B cell (primary cell): ENCODE results near the gene LRRK2. TPM values are rescaled to one million over a fixed set of nuclear protein-coding genes. Genes with fewer than 3 reads are reported as not detected.

ENCODE experiments used
- ATAC-seq: fragments of 200-7000 bp; cut with Tn5 transposase; one replicate; pipeline ENCODE4 v1.10.0; 2021; ENCODE audit warnings: low read depth, mild to moderate bottlenecking, moderate number of reproducible peaks, moderate library complexity
- CTCF ChIA-PET: fragments of 350-600 bp; sonication (Branson Sonifier 250); formaldehyde crosslinking; loops from one replicate; lab custom pipeline; 2021; ENCODE audit warnings: antibody characterized with exemption, inconsistent platforms; lab: Charles Lee
- POLR2A ChIA-PET: fragments of 350-600 bp; sonication (Branson Sonifier 250); formaldehyde crosslinking; loops from one replicate; lab custom pipeline; 2021; ENCODE audit warnings: antibody characterized with exemption; lab: Charles Lee
- DNase-seq: peaks from one replicate; pipeline ENCODE4 v3.0.0; 2013
- H2AFZ ChIP-seq: 2 replicates; pipeline ENCODE4 v1.6.1; 2012; ENCODE audit warnings: mild to moderate bottlenecking, low read depth, low read length; ENCODE audit not compliant: insufficient read depth, poor library complexity, severe bottlenecking
- H3K27ac ChIP-seq, 2 donors: 1 replicate in 1 of 2; 2 replicates in 1 of 2; pipeline ENCODE4 v1.5.1; 2012 to 2013; ENCODE audit warnings: low read length in 2 of 2, mild to moderate bottlenecking in 2 of 2, moderate library complexity in 1 of 2
- H3K27me3 ChIP-seq, 4 experiments: fragments of 200-600 bp in 1 of 4; sonication (generic) in 1 of 4; replicated peaks in 1 of 4; 1 replicate in 2 of 4; 2 replicates in 2 of 4; pipeline versions ENCODE4 v1.6.1 to v1.7.0; 2013 to 2016; ENCODE audit warnings: low read length in 3 of 4, mild to moderate bottlenecking in 2 of 4, mixed read lengths in 1 of 4, moderate library complexity in 1 of 4; ENCODE audit not compliant: insufficient read depth in 4 of 4, control insufficient read depth in 3 of 4; ENCODE audit errors: control extremely low read depth in 1 of 4
- H3K36me3 ChIP-seq, 2 experiments: replicated peaks in 1 of 2; 1 replicate in 1 of 2; 2 replicates in 1 of 2; pipeline versions ENCODE4 v1.6.1 to v1.7.1; 2013; ENCODE audit warnings: low read length in 1 of 2; ENCODE audit not compliant: insufficient read depth in 2 of 2, control insufficient read depth in 1 of 2; ENCODE audit errors: control extremely low read depth in 1 of 2, extremely low read depth in 1 of 2
- H3K4me1 ChIP-seq, 2 donors: fragments of 200-600 bp in 1 of 2; sonication (generic) in 1 of 2; 1 replicate in 1 of 2; 2 replicates in 1 of 2; pipeline versions ENCODE4 v1.5.1 to v1.6.1; 2013 to 2017; ENCODE audit warnings: low read length in 2 of 2; ENCODE audit not compliant: control insufficient read depth in 2 of 2, insufficient read depth in 2 of 2
- H3K4me2 ChIP-seq: replicated peaks from 2 replicates; pipeline ENCODE3; 2012; ENCODE audit warnings: mild to moderate bottlenecking, low read depth, low read length; ENCODE audit not compliant: poor library complexity, severe bottlenecking
- H3K4me3 ChIP-seq, 5 experiments: fragments of 200-600 bp in 1 of 5; sonication (generic) in 1 of 5; 1 replicate in 3 of 5; 2 replicates in 2 of 5; pipeline versions ENCODE4 v1.5.1 to v1.7.0; 2011 to 2016; ENCODE audit warnings: low read length in 4 of 5, mild to moderate bottlenecking in 4 of 5, low read depth in 2 of 5, control low read depth in 1 of 5, moderate library complexity in 1 of 5; ENCODE audit not compliant: insufficient read depth in 1 of 5; ENCODE audit errors: control extremely low read depth in 1 of 5, extremely low read depth in 1 of 5
- H3K79me2 ChIP-seq: fragments of 200-600 bp; sonication (generic); one replicate; pipeline ENCODE4 v1.6.0; 2016; ENCODE audit warnings: low read length; ENCODE audit not compliant: control insufficient read depth, insufficient read depth
- H3K9ac ChIP-seq: fragments of 200-600 bp; sonication (generic); 2 replicates; pipeline ENCODE4 v1.6.1; 2017; ENCODE audit warnings: mild to moderate bottlenecking, low read length, moderate library complexity
- H3K9me3 ChIP-seq, 3 donors: one replicate each; pipeline versions ENCODE4 v1.6.1 to v1.7.1; 2013; ENCODE audit warnings: low read length in 2 of 3; ENCODE audit not compliant: control insufficient read depth in 2 of 3, insufficient read depth in 1 of 3; ENCODE audit errors: control extremely low read depth in 1 of 3
- H4K20me1 ChIP-seq: 2 replicates; pipeline ENCODE4 v1.6.0; 2012; ENCODE audit warnings: mild to moderate bottlenecking, low read length; ENCODE audit not compliant: insufficient read depth, control insufficient read depth, poor library complexity, severe bottlenecking
- H3K27ac Mint-ChIP-seq: one replicate; pipeline ENCODE4 v1.8.0; 2021; ENCODE audit warnings: mixed read lengths
- H3K27me3 Mint-ChIP-seq: one replicate; pipeline ENCODE4 v1.8.0; 2021; ENCODE audit warnings: mixed read lengths
- H3K4me1 Mint-ChIP-seq: one replicate; pipeline ENCODE4 v1.8.0; 2021; ENCODE audit warnings: mixed read lengths
- H3K4me3 Mint-ChIP-seq: one replicate; pipeline ENCODE4 v1.8.0; 2021; ENCODE audit warnings: mixed read lengths
- H3K9me3 Mint-ChIP-seq: one replicate; pipeline ENCODE4 v1.8.0; 2022; ENCODE audit warnings: mixed read lengths; ENCODE audit not compliant: insufficient read depth
- EZH2 ChIP-seq: IDR thresholded peaks from 2 replicates; pipeline ENCODE4 v1.6.1; 2012; ENCODE audit warnings: borderline replicate concordance, low read depth, mild to moderate bottlenecking, moderate library complexity, low read length; ENCODE audit not compliant: insufficient read depth, poor library complexity, severe bottlenecking
- WGBS: methylation state at CpG from one replicate; pipeline ENCODE4 v1.1.5; 2013; ENCODE audit warnings: missing lambda C conversion rate; ENCODE audit not compliant: insufficient coverage; 5-methylcytosine and 5-hydroxymethylcytosine counted together
- intact Hi-C: fragments of 100-400 bp; cut with micrococcal nuclease; formaldehyde crosslinking; loops from one replicate; pipeline ENCODE4 v1.10.0; 2022
- polyA plus RNA-seq: library from polyadenylated mRNA; depleted of rRNA; stranded (reverse); fragments of >200 nt; gene quantifications from 2 replicates; pipeline ENCODE4 v1.2.3, GENCODE V29; 2012
- total RNA-seq, 2 donors: library from RNA; stranded (reverse); fragments of 120-200 nt in 1 of 2; gene quantifications; 1 replicate in 1 of 2; 2 replicates in 1 of 2; pipeline versions ENCODE4 v1.2.3 to v1.2.4, GENCODE V29; 2013 to 2022
- TF ChIP-seq, protein P1 (sequence below): fragments of 200-600 bp; IDR thresholded peaks from one replicate; pipeline ENCODE4 v1.8.0; 2022; ENCODE audit warnings: antibody characterized with exemption, mild to moderate bottlenecking

The LRRK2 gene
- total and polyA plus RNA-seq, 2 donors (not counting 1 experiment from before 2014, with no cell fraction given), result 14.1 to 60.2 TPM

DNA sequence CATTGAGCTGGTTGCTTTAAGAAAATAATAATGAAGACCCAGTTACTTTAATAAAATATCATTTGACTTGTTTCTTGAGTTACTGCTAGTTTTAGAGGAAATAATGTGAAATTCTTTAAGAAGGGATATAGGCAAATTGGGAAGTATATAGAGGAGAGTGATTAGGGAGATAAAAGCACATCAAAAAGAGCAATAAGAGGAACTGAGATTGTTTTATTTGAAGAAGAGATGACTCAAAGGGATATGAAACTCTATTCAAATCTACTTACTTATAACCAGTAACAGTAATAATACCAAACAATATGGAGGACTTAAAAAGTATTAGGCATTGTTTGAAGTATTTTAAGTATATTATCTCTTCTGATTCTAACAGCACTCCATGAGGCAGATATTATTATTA, 37.1 kb downstream of the LRRK2 start:
- H3K4me3 ChIP-seq, result no peak overlapping the region
- intact Hi-C loops, result loop anchor here (1.0 to 5.0 kb wide), 5 partner anchors 13 to 109 kb away; no protein-coding TSS in a partner anchor
- peak; percentile 56 for DNase-seq
- peaks cover 8% of the 10 kb centered on the region for H3K79me2 ChIP-seq
- peak overlapping the region in 1 of 2 donors; percentile 32 for H3K27ac ChIP-seq
- H3K9me3 ChIP-seq, result no peaks in the 10 kb centered on the region
- H3K36me3 ChIP-seq, result peaks cover 6 to 20% of the 10 kb centered on the region in 2 experiments
- H2AFZ ChIP-seq, result no peak overlapping the region
- no peaks in the 10 kb centered on the region for H4K20me1 ChIP-seq
- peak overlapping the region; percentile 29 for H3K4me2 ChIP-seq
- no peak overlapping the region for H3K9ac ChIP-seq
- CTCF ChIA-PET, result interaction anchor here (2.4 to 2.7 kb wide), 2 partner anchors 37 to 108 kb away, joined by 7 to 8 read pairs; partner anchors contain the start of gene LRRK2
- no peaks in the 10 kb centered on the region for H3K27me3 ChIP-seq
- peaks cover 20 to 32% of the 10 kb centered on the region in 2 donors for H3K4me1 ChIP-seq
- no peaks in the 10 kb centered on the region for H3K27me3 Mint-ChIP-seq
- peak overlapping the region; percentile 0 for H3K27ac Mint-ChIP-seq
- H3K4me3 Mint-ChIP-seq, result peak overlapping the region; percentile 44
- H3K9me3 Mint-ChIP-seq, result no peaks in the 10 kb centered on the region
- peak; percentile 78 for ATAC-seq
- TF ChIP-seq, protein P1, sequence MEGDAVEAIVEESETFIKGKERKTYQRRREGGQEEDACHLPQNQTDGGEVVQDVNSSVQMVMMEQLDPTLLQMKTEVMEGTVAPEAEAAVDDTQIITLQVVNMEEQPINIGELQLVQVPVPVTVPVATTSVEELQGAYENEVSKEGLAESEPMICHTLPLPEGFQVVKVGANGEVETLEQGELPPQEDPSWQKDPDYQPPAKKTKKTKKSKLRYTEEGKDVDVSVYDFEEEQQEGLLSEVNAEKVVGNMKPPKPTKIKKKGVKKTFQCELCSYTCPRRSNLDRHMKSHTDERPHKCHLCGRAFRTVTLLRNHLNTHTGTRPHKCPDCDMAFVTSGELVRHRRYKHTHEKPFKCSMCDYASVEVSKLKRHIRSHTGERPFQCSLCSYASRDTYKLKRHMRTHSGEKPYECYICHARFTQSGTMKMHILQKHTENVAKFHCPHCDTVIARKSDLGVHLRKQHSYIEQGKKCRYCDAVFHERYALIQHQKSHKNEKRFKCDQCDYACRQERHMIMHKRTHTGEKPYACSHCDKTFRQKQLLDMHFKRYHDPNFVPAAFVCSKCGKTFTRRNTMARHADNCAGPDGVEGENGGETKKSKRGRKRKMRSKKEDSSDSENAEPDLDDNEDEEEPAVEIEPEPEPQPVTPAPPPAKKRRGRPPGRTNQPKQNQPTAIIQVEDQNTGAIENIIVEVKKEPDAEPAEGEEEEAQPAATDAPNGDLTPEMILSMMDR, result no peak
- no peak for TF ChIP-seq EZH2
- H3K4me1 Mint-ChIP-seq, result peaks cover 30% of the 10 kb centered on the region
- POLR2A ChIA-PET, result no interaction called here

DNA sequence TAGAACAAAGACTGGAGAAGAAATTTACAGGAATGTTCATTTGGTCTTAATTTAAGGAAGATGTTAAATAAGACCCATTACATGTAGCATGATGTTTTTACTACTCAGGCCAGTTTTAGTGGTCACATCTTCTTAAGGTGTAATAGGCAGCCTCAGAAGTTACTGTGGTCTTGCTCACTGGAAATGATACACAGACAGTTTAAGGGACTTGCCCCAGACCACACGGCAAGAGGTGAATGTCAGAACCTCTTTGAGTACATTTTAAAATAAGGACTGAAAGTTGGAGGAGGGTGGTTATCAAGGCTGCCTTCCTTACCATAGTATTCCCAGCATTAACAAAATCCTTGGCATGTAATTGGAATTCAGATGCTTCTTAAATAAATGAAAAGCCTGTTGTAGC, 37.9 kb downstream of the LRRK2 start:
- Mint-ChIP-seq H3K4me1 (peaks cover 30% of the 10 kb centered on the region), H3K27me3 (no peaks in the 10 kb centered on the region), H3K4me3 (peak overlapping the region; percentile 62), H3K27ac (peak overlapping the region; percentile 54), H3K9me3 (no peaks in the 10 kb centered on the region)
- no peak for TF ChIP-seq EZH2
- TF ChIP-seq, protein P1, result no peak
- H3K27me3 ChIP-seq, result no peaks in the 10 kb centered on the region
- H3K27ac ChIP-seq, result peak overlapping the region in 1 of 2 donors; percentile 35
- no CpG with 5 or more reads among the region's 1 CpG for WGBS
- ChIA-PET CTCF (interaction anchor here (1.5 to 2.7 kb wide), 3 partner anchors 38 to 109 kb away, joined by 4 to 8 read pairs (median 7); partner anchors contain the start of gene LRRK2), POLR2A (interaction anchor here (1.5 kb wide), 1 partner anchor 38 kb away, joined by 5 read pairs; the partner anchor contains the start of gene LRRK2)
- peaks cover 9 to 15% of the 10 kb centered on the region in 2 experiments for H3K36me3 ChIP-seq
- H3K9ac ChIP-seq, result no peak overlapping the region
- ATAC-seq, result peak; percentile 44
- H3K4me1 ChIP-seq, result peaks cover 20 to 32% of the 10 kb centered on the region in 2 donors
- no peak overlapping the region for H2AFZ ChIP-seq
- peak; percentile 24 for DNase-seq
- H3K4me3 ChIP-seq, result no peak overlapping the region
- H3K4me2 ChIP-seq, result peak overlapping the region; percentile 29
- H3K79me2 ChIP-seq, result peaks cover 8% of the 10 kb centered on the region
- no peaks in the 10 kb centered on the region for H3K9me3 ChIP-seq
- no peaks in the 10 kb centered on the region for H4K20me1 ChIP-seq
- intact Hi-C loops, result loop anchor here (1.0 to 5.0 kb wide), 5 partner anchors 13 to 109 kb away; no protein-coding TSS in a partner anchor
